Upper lobe of right lung (tissue), 1 donor: Measurements from ENCODE around the gene CLCC1. TPM values are rescaled to one million over a fixed set of nuclear protein-coding genes. Genes with fewer than 3 reads are reported as not detected.
"Not testable (repeated sequence)": the region's sequence is repeated elsewhere in the genome, so short reads cannot be mapped to it uniquely, and the experiment has no call there.

Experiments
- ATAC-seq: fragments of 200-7000 bp; cut with Tn5 transposase; one replicate; pipeline ENCODE4 v1.9.1; 2020; ENCODE audit warnings: mild to moderate bottlenecking, moderate library complexity
- DNase-seq: peaks from one replicate; pipeline ENCODE4 v3.0.0-alpha.2; 2020
- H3K27ac ChIP-seq: fragments of 200-600 bp; one replicate; pipeline ENCODE4 v1.8.0; 2022
- H3K27me3 ChIP-seq: fragments of 200-600 bp; one replicate; pipeline ENCODE4 v1.8.0; 2022; ENCODE audit warnings: mild to moderate bottlenecking
- H3K36me3 ChIP-seq: fragments of 200-600 bp; one replicate; pipeline ENCODE4 v1.8.0; 2022
- H3K4me1 ChIP-seq: fragments of 200-600 bp; one replicate; pipeline ENCODE4 v1.8.0; 2022
- H3K4me3 ChIP-seq: fragments of 200-600 bp; one replicate; pipeline ENCODE4 v1.8.0; 2022; ENCODE audit warnings: mild to moderate bottlenecking
- H3K9me3 ChIP-seq: fragments of 200-600 bp; one replicate; pipeline ENCODE4 v1.8.0; 2022
- intact Hi-C: fragments of 100-400 bp; cut with DNase I; formaldehyde crosslinking; loops from one replicate; pipeline ENCODE4 v1.11.0; 2022
- total RNA-seq: library from RNA; stranded (reverse); fragmentation: NEBNext Ultra II Directional; extraction: Animal tissue kit (Norgen Biotek cat#: 25700); gene quantifications from one replicate; pipeline ENCODE4 v1.2.1, GENCODE V29; 2021
- TF ChIP-seq, protein P1 (sequence below): fragments of 200-600 bp; IDR thresholded peaks from one replicate; pipeline ENCODE4 v1.8.0; 2022; ENCODE audit warnings: antibody characterized with exemption
- donor health status: DM: no; HTN: yes; CAD: no; lungs with severe emphysema.

Gene CLCC1
- total RNA-seq, 1 donor from 2014 or later, result 35.1 TPM

DNA sequence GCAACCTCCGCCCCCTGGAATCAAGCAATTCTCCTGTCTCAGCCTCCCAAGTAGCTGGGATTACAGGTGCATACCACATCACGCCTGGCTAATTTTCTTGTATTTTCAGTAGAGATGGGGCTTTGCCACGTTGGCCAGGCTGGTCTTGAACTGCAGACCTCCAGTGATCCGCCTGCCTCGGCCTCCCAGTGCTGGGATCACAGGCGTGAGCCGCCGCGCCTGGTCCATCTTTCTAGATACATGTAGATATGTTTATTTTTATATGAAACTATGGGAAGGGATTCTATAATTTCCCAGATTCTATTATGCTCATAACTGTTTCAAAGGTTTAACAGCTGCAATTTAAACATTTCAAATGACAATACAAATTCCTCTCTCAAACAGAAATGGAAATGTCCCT lies 27.1 kb downstream of the CLCC1 start:
- DNase-seq (no peak), ATAC-seq (no peak)
- intact Hi-C loops, result no loop called here
- H3K36me3 ChIP-seq, result peaks cover 97% of the 10 kb centered on the region
- no peaks in the 10 kb centered on the region for H3K27me3 ChIP-seq
- no peaks in the 10 kb centered on the region for H3K9me3 ChIP-seq
- TF ChIP-seq, protein P1, sequence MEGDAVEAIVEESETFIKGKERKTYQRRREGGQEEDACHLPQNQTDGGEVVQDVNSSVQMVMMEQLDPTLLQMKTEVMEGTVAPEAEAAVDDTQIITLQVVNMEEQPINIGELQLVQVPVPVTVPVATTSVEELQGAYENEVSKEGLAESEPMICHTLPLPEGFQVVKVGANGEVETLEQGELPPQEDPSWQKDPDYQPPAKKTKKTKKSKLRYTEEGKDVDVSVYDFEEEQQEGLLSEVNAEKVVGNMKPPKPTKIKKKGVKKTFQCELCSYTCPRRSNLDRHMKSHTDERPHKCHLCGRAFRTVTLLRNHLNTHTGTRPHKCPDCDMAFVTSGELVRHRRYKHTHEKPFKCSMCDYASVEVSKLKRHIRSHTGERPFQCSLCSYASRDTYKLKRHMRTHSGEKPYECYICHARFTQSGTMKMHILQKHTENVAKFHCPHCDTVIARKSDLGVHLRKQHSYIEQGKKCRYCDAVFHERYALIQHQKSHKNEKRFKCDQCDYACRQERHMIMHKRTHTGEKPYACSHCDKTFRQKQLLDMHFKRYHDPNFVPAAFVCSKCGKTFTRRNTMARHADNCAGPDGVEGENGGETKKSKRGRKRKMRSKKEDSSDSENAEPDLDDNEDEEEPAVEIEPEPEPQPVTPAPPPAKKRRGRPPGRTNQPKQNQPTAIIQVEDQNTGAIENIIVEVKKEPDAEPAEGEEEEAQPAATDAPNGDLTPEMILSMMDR, result no peak
- no peak overlapping the region for H3K4me3 ChIP-seq
- H3K4me1 ChIP-seq, result no peaks in the 10 kb centered on the region
- no peak overlapping the region for H3K27ac ChIP-seq

DNA sequence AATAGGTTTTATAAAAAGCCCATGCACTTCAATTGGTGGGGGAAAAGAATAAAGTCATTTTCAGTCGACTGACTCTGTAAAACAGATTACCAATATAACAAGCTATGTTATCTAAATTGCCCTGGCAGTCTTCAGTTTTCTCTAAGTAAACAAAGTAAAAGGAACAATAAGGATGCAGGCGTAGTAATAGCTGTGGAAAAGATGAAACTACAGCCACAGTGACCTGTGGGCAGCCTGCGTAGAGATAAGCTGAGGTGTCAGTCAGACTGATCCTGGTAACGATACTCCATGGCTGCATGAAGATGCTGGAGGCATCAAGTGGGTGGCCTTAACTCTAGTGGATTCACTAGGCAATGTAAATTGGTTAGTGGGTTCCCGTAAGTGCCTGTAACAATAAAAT lies 29.3 kb downstream of the CLCC1 start:
- Histone ChIP-seq H3K4me1 (no peaks in the 10 kb centered on the region), H3K9me3 (no peaks in the 10 kb centered on the region), H3K4me3 (no peak overlapping the region), H3K36me3 (peaks cover 97% of the 10 kb centered on the region), H3K27ac (no peak overlapping the region), H3K27me3 (no peaks in the 10 kb centered on the region)
- TF ChIP-seq, protein P1, result no peak
- no peak for ATAC-seq
- intact Hi-C loops, result no loop called here
- DNase-seq, result no peak

DNA sequence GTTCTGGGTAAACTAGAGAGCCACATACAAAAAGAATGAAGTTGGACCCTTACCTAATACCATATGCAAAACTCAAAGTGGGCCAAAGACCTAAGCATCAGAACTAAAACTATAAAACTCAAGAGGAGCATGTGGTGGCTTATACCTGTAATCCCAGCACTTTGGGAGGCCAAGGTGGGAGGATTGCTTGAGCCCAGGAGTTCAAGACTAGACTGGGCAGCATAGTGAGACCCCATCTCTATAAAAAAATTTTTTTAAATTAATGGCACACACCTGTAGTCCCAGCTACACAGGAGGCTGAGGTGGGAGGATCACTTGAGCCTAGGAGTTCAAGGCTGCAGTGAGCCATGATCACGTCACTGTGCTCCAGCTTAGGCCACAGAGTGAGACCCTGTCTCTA lies 35.7 kb downstream of the CLCC1 start:
- ATAC-seq, H3K9me3 ChIP-seq, H3K4me1 ChIP-seq, intact Hi-C loops, H3K27ac ChIP-seq, DNase-seq, H3K27me3 ChIP-seq, H3K4me3 ChIP-seq: not testable (repeated sequence)
- H3K36me3 ChIP-seq, result peaks cover 99% of the 10 kb centered on the region

DNA sequence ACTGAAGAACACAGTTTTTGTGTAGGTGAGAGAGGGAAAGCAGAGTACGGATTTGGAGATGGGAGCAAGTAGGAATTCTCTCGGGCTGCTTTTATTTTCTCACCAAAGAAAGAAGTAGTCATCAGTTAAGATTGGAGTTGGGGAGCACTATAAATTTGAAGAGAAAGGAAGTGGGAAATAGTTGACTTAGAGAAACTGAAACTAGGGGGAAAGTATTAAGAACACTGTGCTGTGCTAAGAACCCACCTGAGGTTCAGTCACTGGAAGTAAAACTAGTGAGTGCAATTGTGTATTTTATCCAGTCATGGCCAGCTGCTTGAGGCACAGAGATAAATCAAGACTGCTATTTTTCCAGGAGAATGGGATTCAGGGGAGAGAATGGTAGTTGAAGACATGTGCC lies 37.4 kb downstream of the CLCC1 start:
- no peaks in the 10 kb centered on the region for H3K9me3 ChIP-seq
- H3K27ac ChIP-seq, result no peak overlapping the region
- no peak for ATAC-seq
- TF ChIP-seq, protein P1, result no peak
- no peak overlapping the region for H3K4me3 ChIP-seq
- intact Hi-C loops, result no loop called here
- no peak for DNase-seq
- no peaks in the 10 kb centered on the region for H3K27me3 ChIP-seq
- no peaks in the 10 kb centered on the region for H3K4me1 ChIP-seq
- H3K36me3 ChIP-seq, result peaks cover 84% of the 10 kb centered on the region

DNA sequence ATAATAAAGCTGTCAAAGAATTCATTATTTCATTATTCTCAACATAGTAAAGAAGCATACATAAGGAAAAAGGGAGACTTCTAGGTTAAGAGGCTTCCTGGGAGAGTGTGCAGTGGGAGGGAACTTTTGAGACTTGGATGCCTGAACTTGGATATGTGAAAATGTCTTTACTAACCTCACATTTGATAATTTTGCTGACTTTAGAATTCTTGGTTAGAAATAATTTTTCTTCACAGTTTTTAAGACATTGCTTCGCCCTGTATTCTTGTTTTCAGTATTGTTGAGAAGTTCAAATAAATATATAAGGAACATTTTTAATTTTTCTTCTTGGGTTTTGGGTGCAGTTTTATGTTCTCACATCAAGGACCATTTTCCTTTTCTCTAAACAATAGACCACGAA lies 46.5 kb downstream of the CLCC1 start:
- TF ChIP-seq, protein P1, result no peak
- DNase-seq (no peak), ATAC-seq (no peak)
- Histone ChIP-seq H3K9me3 (no peaks in the 10 kb centered on the region), H3K27ac (no peak overlapping the region), H3K27me3 (no peaks in the 10 kb centered on the region), H3K36me3 (peaks cover 12% of the 10 kb centered on the region), H3K4me3 (no peak overlapping the region), H3K4me1 (peaks cover 8% of the 10 kb centered on the region)
- intact Hi-C loops, result no loop called here

Other genes starting within 250 kb of the CLCC1 start
- gene STXBP3, start 216.8 kb downstream of the CLCC1 start, total RNA-seq, result 54.1 TPM
- 0.67 TPM for gene AKNAD1, start 106.4 kb downstream of the CLCC1 start, total RNA-seq
- gene GPSM2, start 86.5 kb downstream of the CLCC1 start, total RNA-seq, result 17.2 TPM
- 14.7 TPM for gene WDR47, start 78.6 kb upstream of the CLCC1 start, total RNA-seq
- 41.1 TPM for gene TAF13, start 112.5 kb upstream of the CLCC1 start, total RNA-seq
- 49.7 TPM for gene TMEM167B, start 127.3 kb upstream of the CLCC1 start, total RNA-seq
- 5.6 TPM for gene ELAPOR1, start 150.6 kb upstream of the CLCC1 start, total RNA-seq